Osteocyte (in vitro differentiated cells): ENCODE results near the gene INSYN2B. TPM values are rescaled to one million over a fixed set of nuclear protein-coding genes. Genes with fewer than 3 reads are reported as not detected.

Experiments used
- DNase-seq: peaks from one replicate; pipeline ENCODE4 v3.0.0; 2021; ENCODE audit warnings: mixed read lengths; ENCODE audit not compliant: unreplicated experiment; ENCODE audit errors: extremely low spot score
- H3K27ac Mint-ChIP-seq: one replicate; pipeline ENCODE4 v1.8.0; 2021; ENCODE audit warnings: mild to moderate bottlenecking, mixed read lengths; ENCODE audit not compliant: unreplicated experiment
- H3K27me3 Mint-ChIP-seq: one replicate; pipeline ENCODE4 v1.8.0; 2021; ENCODE audit warnings: mixed read lengths; ENCODE audit not compliant: unreplicated experiment
- H3K36me3 Mint-ChIP-seq: one replicate; pipeline ENCODE4 v1.8.0; 2021; ENCODE audit warnings: mixed read lengths; ENCODE audit not compliant: unreplicated experiment
- H3K4me1 Mint-ChIP-seq: one replicate; pipeline ENCODE4 v1.8.0; 2021; ENCODE audit warnings: mixed read lengths; ENCODE audit not compliant: unreplicated experiment
- H3K4me3 Mint-ChIP-seq: one replicate; pipeline ENCODE4 v1.8.0; 2021; ENCODE audit warnings: mild to moderate bottlenecking, moderate library complexity, mixed read lengths; ENCODE audit not compliant: unreplicated experiment
- H3K9me3 Mint-ChIP-seq: one replicate; pipeline ENCODE4 v1.8.0; 2021; ENCODE audit warnings: mixed read lengths; ENCODE audit not compliant: unreplicated experiment
- total RNA-seq: library from RNA; stranded (reverse); gene quantifications from 2 replicates; pipeline ENCODE4 v1.2.1, GENCODE V29; 2021
- TF ChIP-seq, protein P1 (sequence below): fragments of 200-600 bp; sonication (generic); IDR thresholded peaks from 2 replicates; pipeline ENCODE4 v1.5.0; 2021; ENCODE audit warnings: antibody characterized with exemption, mild to moderate bottlenecking, moderate library complexity

INSYN2B gene
- total RNA-seq, 1 donor from 2014 or later: 2.7 TPM

DNA sequence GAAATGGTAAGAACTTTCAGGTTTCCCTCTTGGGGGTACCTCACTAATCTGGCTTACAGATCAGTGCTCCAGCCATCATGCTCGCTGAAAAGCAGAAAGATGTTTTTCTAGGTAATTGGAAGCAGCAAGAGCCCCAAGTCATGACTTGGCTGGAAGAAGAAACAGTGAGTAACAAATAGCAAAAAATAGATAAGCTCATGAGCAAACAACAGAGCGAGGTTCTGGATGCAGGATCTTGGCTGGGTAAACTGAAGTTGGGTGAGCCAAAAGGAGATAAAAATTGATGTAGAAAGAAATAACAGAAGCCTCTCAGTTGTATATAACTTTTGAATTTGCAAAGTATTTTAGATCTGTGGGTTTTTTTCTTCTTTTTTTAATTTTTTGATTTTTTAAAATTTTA lies 110.1 kb downstream of the INSYN2B start:
- H3K4me1 Mint-ChIP-seq: peaks cover 8% of the 10 kb centered on the region
- DNase-seq: no peak
- H3K9me3 Mint-ChIP-seq: no peaks in the 10 kb centered on the region
- H3K27me3 Mint-ChIP-seq: no peaks in the 10 kb centered on the region
- H3K4me3 Mint-ChIP-seq: no peak overlapping the region
- no peak overlapping the region for H3K27ac Mint-ChIP-seq
- no peaks in the 10 kb centered on the region for H3K36me3 Mint-ChIP-seq
- TF ChIP-seq, protein P1, sequence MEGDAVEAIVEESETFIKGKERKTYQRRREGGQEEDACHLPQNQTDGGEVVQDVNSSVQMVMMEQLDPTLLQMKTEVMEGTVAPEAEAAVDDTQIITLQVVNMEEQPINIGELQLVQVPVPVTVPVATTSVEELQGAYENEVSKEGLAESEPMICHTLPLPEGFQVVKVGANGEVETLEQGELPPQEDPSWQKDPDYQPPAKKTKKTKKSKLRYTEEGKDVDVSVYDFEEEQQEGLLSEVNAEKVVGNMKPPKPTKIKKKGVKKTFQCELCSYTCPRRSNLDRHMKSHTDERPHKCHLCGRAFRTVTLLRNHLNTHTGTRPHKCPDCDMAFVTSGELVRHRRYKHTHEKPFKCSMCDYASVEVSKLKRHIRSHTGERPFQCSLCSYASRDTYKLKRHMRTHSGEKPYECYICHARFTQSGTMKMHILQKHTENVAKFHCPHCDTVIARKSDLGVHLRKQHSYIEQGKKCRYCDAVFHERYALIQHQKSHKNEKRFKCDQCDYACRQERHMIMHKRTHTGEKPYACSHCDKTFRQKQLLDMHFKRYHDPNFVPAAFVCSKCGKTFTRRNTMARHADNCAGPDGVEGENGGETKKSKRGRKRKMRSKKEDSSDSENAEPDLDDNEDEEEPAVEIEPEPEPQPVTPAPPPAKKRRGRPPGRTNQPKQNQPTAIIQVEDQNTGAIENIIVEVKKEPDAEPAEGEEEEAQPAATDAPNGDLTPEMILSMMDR: no peak

DNA sequence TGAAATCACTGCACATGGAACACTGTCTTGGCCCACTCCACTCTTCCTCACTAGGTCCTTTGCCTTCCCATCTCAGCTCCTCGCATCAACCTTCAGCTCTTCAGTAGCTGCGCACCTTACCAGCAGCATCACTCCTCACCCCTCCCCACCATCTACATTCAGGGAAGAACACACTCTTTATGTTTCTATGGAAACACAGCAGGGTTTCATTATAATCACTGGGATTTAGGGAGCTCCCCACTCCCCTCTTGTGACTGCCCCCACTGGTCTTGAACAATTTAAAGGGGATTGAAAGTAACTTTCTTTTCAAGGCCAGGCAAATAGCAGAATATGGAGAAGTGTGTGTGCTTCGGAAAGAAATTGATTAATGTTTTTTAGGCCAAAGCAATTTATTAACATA lies 111.2 kb downstream of the INSYN2B start:
- no peaks in the 10 kb centered on the region for H3K27me3 Mint-ChIP-seq
- no peak for DNase-seq
- H3K36me3 Mint-ChIP-seq: no peaks in the 10 kb centered on the region
- H3K9me3 Mint-ChIP-seq: no peaks in the 10 kb centered on the region
- no peak overlapping the region for H3K27ac Mint-ChIP-seq
- H3K4me1 Mint-ChIP-seq: peaks cover 8% of the 10 kb centered on the region
- no peak overlapping the region for H3K4me3 Mint-ChIP-seq
- TF ChIP-seq, protein P1: no peak

DNA sequence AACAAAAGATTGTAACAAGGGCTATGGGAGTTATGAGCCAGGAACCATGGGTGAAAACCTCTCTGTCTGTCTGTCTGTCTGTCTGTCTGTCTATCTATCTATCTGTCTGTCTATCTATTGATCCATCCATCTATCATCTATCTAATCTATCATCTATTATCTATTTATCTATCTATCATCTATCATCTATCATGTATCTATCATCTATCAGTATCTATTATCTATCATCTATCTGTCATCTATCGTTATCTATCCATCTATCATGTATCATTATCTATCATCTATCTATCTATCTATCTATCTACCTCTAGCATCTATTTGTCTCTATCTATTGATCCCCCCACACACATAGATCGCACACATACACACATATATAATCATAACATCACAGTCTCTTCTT lies 112.9 kb downstream of the INSYN2B start:
- Mint-ChIP-seq H3K27ac (no peak overlapping the region), H3K4me3 (no peak overlapping the region), H3K9me3 (no peaks in the 10 kb centered on the region), H3K27me3 (no peaks in the 10 kb centered on the region), H3K4me1 (no peaks in the 10 kb centered on the region), H3K36me3 (no peaks in the 10 kb centered on the region)
- no peak for DNase-seq
- TF ChIP-seq, protein P1: no peak

DNA sequence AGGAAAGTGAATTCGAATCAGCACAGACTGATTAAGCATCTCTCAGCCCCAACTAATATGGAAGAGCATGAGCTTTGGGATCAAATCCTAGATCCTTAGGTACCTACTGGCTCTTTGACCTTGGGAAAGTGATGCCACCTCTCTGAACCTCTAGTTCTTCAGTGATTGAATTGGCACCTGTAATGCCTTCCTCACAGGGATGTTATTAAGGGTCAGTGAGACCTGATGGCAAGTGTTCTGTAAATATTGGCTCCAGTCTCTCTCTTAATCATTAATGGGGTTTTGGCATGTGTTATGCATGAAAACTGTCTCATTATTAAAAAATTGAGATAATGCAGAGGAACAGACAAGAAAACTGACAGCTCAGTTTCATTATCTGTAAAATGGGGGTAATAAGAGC lies 115.8 kb downstream of the INSYN2B start:
- H3K36me3 Mint-ChIP-seq: no peaks in the 10 kb centered on the region
- no peaks in the 10 kb centered on the region for H3K9me3 Mint-ChIP-seq
- no peak for DNase-seq
- no peak overlapping the region for H3K4me3 Mint-ChIP-seq
- H3K27ac Mint-ChIP-seq: no peak overlapping the region
- H3K4me1 Mint-ChIP-seq: no peaks in the 10 kb centered on the region
- TF ChIP-seq, protein P1: no peak
- no peaks in the 10 kb centered on the region for H3K27me3 Mint-ChIP-seq

DNA sequence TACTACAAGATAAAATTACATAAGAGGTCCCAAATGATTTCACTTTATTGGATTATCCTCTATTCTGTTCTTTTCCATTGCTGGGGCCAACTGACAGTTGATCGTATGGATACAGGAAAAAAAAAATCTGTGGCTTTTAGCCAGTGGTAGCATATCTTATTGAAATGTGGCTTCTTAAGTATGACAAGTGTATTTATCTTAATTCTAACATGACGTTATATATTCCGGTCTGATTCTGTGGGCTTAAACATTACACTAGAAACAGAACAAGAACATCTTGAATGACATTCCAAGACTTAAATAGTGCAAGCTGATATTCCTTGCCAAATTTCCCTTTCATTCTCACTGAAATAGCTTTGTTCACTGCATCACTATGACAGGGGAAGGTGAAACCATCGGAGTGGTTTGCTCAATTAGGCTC lies 117.9 kb downstream of the INSYN2B start:
- no peak overlapping the region for H3K27ac Mint-ChIP-seq
- no peaks in the 10 kb centered on the region for H3K36me3 Mint-ChIP-seq
- no peak overlapping the region for H3K4me3 Mint-ChIP-seq
- H3K4me1 Mint-ChIP-seq: no peaks in the 10 kb centered on the region
- H3K27me3 Mint-ChIP-seq: no peaks in the 10 kb centered on the region
- TF ChIP-seq, protein P1: no peak
- DNase-seq: no peak
- H3K9me3 Mint-ChIP-seq: no peaks in the 10 kb centered on the region
